ENCODE results near the gene PRR36.

GRCh38 chr19:7830823-7831222 lies 43.4 kb downstream of the PRR36 start:
- TF ChIP-seq CTCF (conservative IDR thresholded peaks at IDR 0.05) = no peak
- no peak for TF ChIP-seq EZH2 (IDR thresholded peaks at IDR 0.05; ENCODE audit: low read depth)
